Activated T-cell treated with anti-CD3 and anti-CD28 coated beads for 48 hours (primary cell): Measurements from ENCODE around the gene GNAQ.
"Not testable (repeated sequence)": the region's sequence is repeated elsewhere in the genome, so short reads cannot be mapped to it uniquely, and the experiment has no call there.

Source experiments
- DNase-seq: peaks from one replicate; pipeline ENCODE4 v3.0.0-alpha.2; 2020; ENCODE audit warnings: low read depth

The GNAQ gene

DNA sequence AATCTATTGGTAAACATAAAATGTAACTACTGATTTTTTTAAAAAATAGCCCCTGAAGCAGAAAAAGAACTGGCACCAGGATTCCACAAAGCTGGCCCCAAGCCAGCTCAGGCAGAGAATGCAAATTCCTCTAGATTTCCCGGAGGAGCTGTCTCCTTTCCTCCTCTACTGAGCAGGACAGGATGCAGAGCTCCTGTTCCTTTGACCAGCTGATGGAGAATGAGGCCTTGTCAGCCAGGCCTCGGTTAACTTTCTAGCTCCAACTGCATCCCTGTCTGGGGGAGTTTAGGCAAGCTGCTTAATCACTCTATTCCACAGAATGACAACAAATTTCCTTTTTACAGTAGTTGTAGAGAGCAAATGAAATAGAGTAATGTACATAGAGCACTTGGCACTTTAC is 155.5 kb downstream of the GNAQ start:
- no peak for DNase-seq

DNA sequence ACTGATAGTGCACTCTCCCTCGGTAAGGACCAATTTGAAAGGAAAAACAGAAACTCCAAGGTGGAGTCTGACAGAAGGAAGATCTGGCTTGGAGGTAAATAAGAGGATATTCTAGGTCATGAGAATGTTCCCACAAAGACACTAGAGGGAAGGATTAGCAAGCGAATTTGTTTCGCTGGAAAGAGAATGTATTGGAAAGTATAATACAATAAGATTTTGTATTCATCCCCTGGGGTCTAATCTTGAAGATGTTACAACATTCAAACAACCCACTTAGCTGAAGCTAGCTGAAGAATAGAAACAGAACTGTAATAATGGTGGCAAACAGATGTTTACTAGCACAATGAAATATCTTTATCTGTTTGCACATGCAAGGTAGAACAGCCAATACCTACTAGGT is 158.7 kb downstream of the GNAQ start:
- DNase-seq = no peak

DNA sequence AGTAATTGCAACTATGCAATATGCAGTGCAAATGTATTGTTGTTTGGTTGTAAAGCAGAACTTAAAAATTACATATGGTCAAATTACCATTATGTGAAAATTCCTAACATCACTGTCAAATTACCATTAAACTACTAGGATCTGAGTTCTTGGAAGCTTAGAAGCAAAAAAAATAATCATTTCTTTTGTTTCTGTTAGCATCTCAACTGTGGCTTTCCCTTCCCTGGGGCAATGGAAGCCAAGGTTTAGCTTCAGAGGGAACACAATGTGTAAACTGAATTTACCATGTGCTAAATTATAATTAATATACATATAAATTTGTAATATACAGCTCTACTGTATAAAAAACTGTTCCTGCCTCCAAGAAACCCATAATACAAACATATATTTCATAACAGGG is 159.4 kb downstream of the GNAQ start:
- DNase-seq = no peak

DNA sequence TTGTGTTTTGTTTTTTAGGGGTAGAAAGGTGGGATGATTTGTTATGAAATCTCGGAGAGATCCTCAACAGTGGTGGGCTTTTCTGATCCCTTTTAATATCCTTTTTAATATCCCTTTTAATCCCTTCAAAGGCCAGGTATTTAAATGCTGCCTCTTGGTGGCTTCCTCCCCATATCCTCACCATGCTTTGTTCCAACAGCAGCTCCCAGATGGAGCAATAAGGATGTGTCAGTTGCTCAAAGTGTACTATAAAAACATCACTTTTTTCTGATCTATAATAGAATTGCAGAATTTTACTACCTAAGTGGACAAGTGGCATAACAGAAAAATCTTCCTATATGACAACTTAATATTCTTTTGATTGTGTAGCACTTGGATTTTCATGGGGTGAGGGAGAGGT is 160.1 kb downstream of the GNAQ start:
- no peak for DNase-seq

DNA sequence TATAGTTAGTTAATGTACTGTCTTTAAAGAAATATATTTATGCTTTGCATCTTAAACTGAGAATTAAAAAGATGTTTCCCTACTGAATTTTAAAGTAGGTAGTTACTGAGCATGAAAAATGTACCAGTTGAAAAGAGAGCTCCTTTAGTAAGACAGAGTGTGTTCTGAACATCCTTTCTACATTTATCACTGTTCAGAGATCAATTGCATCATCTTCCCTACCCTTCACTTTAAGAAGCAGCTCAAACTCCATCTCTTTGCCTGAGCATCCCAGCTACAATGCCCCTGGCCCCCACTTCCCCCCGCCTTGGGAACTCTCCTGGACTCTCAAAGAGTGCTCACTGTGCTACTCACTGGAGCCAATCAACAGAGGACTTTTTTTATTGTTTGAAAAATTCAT is 164.7 kb downstream of the GNAQ start:
- no peak for DNase-seq

DNA sequence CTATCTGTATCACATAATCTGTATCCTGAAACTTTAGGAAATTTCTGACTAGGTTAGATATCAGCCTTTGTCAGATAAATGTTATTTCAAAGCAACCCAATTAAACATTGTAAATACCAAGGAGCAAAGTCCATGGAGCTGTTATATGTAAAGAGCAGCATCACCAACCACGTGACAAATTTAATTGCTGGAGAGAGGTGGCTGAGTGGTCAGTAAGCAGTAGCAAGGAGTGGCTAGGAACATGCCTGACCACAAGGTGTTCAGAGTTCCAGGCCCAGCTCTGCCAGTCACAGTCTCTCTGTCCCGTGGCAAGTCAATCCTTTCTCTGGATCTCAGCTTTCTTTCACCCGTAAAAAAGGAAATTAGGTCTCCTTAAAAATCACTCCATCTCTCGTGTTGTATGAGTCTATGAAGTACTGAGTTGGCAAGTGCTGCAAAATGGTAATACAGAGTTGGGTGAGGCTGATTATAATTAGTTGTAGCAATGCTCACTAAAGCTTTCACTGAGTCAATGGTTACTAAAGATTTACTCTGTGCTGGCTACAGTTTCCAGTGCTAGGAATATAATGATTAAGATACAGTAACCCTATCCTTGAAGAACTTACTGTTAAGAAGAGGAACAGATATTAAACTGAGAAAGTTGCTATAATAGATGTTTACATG is 166.1 kb downstream of the GNAQ start:
- no peak for DNase-seq

DNA sequence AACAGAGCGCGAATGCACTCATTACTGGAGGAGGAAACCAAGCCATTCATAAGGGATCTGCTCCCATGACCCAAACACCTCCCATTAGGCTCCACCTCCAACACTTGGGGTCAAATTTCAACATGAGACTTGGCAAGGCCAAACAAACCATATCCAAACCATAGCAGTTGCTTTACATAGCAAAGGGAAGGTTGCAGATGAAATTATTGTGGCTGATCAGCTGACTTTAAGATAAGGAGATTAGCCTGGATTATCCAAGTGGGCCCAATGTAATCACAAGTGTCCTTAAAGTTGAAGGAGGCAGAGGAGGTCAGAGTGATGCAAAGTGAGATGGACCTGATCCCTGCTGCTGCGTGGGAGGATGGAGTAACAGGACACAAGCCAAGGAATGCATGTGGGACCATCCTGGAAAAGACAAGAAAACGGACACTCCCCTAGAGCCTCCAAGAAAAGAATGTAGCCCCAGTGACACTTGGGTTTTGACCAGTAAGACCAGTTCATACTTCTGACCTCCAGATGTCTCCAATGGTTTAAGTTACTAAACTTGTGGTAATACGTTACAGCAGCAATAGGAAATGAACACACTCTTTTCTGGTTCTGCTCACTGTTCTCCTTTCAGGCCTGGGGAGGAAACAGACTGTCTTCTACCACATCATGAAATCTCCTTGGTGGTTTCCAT is 167.3 kb downstream of the GNAQ start:
- DNase-seq = no peak

DNA sequence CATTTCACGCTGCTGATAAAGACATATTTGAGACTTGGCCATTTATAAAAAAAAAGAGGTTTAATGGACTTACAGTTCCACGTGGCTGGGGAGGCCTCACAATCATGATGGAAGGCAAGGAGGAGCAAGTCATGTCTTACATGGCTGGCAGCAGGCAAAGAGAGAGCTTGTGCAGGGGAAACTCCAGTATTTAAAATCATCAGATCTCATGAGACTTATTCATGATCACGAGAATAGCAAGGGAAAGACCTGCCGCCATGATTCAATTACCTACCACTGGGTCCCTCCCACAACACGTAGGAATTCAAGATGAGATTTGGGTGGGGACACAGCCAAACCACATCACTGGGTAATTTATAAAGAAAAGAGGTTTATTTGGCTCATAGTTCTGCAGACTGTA is 168.0 kb downstream of the GNAQ start:
- DNase-seq = not testable (repeated sequence)

DNA sequence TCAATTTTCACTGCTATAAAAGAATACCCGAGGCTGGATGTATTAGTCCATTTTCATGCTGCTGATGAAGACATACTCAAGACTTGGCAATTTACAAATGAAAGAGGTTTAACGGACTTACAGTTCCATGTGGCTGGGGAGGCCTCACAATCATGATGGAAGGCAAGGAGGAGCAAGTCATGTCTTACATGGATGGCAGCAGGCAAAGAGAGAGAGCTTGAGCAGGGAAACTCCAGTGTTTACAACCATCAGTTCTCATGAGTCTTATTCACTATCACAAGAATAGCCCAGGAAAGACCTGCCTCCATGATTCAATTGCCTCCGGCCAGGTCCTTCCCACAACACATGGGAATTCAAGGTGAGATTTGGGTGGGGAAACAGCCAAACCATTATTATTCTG is 170.7 kb downstream of the GNAQ start:
- DNase-seq = not testable (repeated sequence)

DNA sequence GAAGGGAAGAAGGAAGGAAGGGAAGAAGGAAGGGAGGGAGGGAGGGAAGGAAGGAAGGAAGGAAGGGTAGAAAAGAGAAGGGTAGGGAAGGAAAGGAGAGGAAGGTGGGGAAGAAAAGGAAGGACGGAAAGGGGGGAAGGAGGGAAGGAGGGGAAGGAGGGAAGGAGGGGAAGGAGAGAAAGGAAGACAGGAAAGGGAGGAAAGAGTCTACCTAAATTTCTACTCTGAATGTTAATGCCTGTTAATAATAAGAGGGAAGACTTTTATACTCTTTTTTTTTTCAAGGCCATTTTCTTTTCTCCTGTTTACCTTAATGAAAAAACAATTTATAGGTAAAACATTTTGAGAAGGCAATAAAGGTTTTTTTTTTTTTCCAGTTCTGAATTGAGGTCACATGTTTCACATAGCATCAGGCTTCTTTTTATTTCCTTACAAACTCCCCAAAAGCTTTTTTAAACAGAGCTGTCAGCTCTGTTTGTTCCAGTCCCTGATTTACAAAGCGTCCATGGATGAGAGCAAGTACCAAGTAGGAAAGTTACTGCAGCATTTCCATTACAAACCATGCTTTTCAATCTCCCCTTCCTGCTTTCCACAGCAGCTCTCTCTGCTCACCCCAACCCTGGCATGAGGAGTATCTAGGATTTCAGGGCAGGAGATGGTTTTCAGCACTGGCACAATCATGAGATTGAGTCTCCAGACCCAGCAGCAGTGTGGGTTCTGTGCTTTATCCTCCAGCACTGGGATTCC is 173.9 kb downstream of the GNAQ start:
- no peak for DNase-seq

DNA sequence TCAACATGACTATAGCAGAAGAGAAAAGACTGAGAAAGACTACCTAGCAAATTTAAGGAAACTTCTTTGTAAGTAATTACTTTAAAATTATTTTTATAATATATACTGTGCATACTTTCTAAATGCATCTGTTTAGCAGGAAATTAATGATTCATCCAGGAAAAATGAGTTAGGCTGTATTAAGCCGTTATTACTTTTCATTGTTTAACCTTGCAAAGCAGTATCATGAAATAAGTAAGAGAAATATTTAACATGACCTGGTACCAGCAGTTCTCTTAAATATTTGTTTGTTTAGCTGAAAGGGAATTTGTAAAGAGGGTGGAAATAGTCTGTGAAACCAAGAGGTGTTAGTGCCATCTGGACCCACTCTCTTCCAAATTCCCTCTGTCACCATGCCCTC is 175.0 kb downstream of the GNAQ start:
- no peak for DNase-seq

DNA sequence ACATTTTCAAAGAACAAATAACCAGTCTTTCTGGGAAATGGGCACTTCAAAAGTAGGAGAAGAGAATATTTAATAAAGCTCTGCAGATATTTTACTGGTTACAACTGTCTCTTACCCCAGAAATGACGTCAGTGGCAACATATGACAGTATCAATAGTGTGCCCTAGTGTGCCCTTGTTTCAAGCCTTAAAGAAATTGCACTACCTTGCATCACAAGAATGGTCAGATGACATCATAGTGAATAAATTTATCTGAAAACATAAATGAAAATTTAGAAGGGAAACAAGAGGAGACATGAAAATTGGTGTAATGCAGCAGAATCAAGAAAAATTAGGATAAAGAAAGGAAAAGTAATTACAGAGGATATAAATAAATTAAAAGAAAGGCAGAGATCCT is 176.7 kb downstream of the GNAQ start:
- DNase-seq = no peak

DNA sequence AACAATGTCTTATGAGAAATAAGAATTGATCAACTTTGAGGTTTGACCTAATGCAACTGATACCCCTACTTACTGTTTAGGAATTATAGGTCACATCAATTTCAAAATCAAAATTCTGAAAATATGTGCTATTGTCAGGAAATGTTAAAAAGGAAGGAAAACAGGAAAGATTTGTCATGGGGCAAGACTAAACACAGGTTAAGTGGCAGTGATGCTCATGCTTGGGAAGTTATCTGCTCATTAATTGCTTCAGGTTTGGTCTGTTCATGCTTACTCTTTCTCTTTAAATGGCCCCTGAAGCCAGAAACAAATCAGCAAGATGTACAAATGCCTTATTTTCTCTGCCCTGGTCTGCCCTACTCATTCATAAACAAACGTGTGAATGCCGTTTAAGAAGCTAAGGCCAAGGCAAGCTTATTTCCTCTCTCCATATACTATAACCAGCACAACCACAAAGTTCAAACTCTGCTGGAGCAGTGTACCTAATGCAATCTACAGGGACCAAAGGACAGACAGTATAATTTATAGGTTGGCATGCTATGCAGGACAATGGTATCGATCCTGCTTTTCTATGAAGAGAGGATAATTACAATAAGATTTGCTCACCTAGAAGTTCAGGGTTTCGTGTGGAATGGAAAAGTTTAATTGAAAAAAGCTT is 177.2 kb downstream of the GNAQ start:
- DNase-seq = no peak

DNA sequence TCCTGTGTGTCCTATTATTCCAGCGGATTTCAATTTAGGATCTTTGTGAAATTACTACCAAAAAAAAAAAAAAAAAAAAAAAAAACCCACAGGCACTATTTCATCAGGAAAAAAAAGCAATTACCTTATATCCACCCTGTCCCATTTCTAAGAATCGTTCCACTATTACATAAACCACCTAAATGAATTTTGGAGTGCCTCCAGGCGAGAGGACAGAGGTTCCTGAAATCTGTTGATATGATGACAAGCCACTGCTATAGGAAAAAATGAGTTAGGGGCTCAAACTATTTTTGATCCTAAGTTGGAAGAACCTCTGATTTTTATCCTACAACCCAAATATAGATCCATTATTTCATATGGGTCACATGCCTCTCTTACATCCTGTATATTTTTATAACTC is 177.9 kb downstream of the GNAQ start:
- no peak for DNase-seq

DNA sequence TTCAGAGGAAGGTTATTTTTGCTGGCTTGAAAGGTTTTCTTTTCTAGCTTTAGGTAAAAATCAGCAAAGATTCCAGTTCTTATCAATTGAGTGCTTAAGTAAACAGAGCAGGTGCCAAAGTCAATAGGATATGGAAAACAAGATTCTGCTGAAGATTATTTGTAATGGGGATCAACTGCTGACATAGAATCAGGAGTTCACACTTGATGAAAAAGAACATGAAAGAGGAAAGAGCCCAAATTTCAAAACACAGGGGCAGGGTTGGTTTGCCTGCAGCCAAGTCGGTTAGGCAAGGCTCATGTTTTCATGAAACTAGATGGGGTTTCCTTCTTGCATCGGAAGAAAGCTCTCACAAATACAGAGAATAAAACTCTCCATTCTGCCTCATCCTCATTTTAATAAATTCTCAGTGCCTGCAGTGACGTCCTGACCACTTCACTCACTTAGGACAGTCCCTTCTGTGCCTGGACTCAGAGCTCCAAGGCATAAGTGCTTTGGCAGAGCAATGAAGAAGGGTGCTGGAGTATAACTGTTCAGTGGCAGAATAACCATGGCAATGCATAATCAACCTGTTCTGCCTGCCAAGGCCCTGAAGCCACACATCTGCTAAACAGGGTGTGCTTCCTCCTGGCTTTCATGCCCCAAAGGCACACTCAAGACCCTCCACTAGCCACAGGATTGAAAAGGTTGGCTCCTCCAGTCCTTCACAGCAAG is 179.6 kb downstream of the GNAQ start:
- no peak for DNase-seq

DNA sequence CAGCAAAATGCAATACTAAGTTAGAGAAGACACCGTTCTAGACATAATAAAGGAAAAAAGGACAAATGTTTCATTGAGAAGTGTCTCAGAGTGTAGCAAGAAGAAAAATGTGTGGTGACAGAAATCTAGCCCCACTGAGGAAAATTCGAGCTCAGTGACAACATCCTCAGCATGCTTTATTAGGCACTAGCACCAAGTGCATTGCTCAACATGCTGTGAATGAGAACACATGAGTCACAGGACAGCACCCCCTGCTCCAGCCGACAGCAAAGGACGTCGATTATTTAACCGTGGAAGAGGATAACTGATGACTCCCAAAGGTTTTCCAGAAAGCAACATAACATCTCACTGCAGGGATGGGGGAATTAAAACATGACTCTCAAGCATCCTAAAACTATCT is 182.7 kb downstream of the GNAQ start:
- no peak for DNase-seq

DNA sequence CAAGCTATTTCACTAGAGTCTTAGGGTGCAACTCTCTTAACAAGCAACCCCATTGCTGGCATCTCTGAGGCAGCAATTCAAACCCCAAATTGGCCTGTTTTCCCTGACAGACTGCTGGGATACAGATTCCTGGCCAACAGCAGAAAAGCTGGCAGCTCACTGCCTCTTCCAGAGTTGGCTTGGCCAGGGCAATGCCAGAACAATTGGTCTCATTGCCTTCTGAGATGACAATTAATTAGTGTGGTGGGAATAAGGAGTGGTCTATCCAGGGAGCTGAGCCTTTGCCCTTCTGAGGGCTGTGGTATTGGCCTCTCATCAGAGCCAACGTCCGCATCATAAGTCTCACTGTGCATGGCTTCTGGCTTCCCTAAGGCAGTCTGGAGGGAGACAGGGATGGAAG is 183.2 kb downstream of the GNAQ start:
- no peak for DNase-seq

DNA sequence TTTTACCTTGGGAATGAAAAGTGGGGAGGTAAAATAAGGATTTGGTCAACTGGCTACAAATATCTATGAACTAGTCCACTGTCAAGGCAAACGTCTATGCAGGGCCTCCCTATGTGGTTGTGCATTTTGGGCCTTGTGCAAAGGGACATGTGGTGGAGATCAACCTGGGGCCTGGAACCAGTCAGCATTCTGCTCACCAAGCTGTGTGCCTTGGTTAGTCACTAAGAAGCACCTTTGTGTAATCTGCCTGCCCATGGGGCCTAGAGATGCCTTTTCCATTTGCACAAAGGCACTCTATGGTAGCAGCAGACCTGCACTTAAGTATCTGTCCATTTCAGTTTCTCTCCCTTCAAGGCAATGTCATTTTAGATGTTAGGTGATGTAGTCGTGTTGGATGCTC is 184.0 kb downstream of the GNAQ start:
- DNase-seq = no peak

DNA sequence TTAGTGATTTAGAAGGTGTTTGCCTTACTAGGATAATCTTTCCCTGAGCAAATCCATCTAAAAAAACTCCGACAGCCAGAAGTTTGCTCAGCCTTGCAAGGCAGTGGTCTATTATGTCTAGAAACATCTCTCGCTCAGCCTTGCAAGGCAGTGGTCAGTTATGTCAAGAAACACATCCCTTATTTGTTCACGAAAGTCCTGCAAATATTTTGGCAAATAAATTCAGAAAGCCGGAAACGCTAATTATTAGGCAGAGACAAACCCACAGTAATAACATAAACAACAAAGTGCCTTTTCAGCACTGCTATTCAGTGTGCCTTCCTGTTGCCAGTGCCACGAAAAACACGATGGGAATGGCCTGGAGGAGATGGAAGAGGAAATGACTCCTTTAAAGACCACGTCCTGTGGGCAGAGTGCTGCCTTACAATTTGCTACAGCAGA is 184.5 kb downstream of the GNAQ start:
- no peak for DNase-seq

DNA sequence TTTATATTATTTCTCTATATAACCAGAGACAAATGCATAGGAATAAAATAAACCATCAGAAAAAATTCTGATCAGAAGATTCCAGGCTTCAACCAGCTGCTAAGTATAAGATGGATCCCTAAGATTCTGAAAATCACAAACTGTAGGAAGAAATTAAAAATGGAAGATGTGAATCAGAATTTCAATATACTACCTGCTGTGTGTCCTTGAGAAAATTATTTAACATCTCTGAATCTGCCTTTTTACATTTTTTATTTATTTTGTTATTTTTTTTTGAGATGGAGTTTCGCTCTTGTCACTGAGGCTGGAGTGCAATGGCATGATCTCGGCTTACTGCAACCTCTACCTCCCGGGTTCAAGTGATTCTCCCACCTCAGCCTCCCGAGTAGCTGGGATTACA is 187.2 kb downstream of the GNAQ start:
- no peak for DNase-seq

DNA sequence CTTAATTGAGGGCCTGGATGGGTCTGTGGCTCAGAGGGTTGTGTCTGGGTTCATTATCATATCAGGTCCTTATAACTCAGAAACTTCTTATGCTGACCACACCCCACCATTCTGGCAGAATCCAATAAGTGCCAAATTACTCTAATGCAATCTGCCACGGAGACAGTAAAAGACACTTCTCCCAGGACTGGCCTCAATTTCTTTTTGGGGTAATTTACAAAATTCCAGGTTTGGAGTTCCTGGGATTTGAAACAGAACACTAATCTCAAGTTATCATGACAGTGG is 187.8 kb downstream of the GNAQ start:
- no peak for DNase-seq

DNA sequence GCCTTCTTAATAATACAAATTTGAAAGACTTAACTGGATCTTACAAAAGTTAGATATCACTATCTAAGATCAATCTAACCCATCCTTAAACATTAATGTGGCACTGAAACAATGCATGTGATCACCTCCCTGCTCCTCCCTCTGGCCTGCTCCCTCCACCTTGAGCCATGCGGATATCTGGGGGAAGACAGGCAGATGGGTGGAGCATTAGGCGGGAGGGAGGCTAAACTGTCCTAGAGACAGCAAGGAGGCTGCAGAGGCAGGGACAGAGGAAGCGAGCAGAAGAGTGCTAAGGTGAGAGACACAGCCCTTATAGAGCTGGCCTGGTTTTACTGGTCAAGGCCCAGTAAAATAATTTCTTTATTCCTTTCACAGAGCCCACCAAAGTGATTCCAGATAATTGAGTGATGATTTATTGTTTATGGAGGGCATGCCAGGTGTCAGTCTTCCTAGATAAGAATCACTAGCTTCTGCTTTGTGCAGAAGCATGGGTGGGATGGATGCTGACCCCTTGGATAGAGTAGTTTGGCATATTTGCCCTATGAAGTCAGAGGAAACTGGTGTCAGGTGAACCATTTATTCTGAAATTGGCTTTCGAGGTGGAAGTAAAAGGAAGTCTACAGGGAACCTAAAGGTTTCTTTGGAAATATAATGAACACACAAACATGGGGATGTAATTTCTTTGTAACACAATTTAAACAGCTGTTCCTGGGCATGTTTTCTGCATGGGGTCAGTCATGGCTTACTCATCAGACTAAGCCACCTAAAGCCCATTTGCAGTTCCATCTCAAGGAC is 188.3 kb downstream of the GNAQ start:
- no peak for DNase-seq
